ENCODE measurements around the gene CDPF1. TPM values are rescaled to one million over a fixed set of nuclear protein-coding genes. Genes with fewer than 3 reads are reported as not detected.

CDPF1 gene
- total RNA-seq, 4 donors from 2014 or later = 3.0 to 12.4 (median 5.2) TPM

DNA sequence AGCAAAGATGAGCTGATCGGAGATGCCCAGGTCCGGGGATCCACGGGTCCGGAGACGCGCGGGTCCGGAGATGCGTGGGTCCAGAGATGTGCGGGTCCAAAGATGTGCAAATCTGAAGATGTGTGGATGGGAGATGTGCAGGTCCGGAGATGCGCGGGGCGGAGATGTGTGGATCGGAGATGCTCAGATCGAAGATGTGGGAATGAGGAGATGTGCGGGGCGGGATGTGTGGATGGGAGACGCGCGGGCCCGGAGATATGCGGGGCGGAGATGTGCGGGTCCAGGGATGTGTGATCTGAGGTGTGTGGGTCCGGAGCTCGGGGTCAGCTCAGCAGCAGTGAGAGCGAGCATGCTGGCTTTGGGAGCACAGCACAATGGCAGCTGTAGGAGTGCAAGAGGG lies 35.5 kb downstream of the CDPF1 start:
- intact Hi-C loops (cut with DNase I) = no loop called here

DNA sequence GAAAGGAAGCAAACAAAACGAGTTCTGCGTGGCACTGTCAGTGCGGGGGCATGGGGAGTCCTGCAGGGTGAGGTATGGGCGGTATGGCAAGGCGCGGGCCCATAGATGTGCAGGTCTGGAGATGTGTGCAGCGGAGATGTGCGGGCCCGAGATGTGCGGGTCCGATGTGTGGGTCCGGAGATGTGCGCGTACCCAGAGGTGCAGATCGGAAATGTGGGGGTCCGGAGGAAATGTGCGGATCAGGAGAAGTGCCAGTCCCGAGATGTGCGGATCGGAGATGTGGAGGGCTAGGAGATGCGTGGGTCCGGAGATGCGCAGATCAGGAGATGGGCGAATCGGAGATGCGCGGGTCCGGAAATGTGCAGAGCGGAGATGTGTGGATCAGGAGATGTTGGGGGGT lies 35.9 kb downstream of the CDPF1 start:
- Histone ChIP-seq H3K4me3 (no peak overlapping the region), H3K36me3 (peaks cover 4 to 95% (median 26%) of the 10 kb centered on the region in 3 donors), H3K27ac (no peak overlapping the region), H3K27me3 (no peaks in the 10 kb centered on the region), H3K4me1 (no peaks in the 10 kb centered on the region), H3K9me3 (peaks cover 0 to 9% (median 7%) of the 10 kb centered on the region in 3 donors)
- WGBS, 2 donors = 96 to 97% methylated on average over 29 of the region's 29 CpGs
- TF ChIP-seq POLR2A (IDR thresholded peaks at IDR 0.05) = no peak
- TF ChIP-seq, protein P1, sequence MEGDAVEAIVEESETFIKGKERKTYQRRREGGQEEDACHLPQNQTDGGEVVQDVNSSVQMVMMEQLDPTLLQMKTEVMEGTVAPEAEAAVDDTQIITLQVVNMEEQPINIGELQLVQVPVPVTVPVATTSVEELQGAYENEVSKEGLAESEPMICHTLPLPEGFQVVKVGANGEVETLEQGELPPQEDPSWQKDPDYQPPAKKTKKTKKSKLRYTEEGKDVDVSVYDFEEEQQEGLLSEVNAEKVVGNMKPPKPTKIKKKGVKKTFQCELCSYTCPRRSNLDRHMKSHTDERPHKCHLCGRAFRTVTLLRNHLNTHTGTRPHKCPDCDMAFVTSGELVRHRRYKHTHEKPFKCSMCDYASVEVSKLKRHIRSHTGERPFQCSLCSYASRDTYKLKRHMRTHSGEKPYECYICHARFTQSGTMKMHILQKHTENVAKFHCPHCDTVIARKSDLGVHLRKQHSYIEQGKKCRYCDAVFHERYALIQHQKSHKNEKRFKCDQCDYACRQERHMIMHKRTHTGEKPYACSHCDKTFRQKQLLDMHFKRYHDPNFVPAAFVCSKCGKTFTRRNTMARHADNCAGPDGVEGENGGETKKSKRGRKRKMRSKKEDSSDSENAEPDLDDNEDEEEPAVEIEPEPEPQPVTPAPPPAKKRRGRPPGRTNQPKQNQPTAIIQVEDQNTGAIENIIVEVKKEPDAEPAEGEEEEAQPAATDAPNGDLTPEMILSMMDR (IDR thresholded peaks at IDR 0.05) = no peak
- intact Hi-C loops (cut with DNase I) = no loop called here
- no peak for DNase-seq

More for the DNA sequence above, 35.5 kb downstream of the CDPF1 start:
- TF ChIP-seq POLR2A (IDR thresholded peaks at IDR 0.05) = no peak
- TF ChIP-seq, protein P1 (IDR thresholded peaks at IDR 0.05) = no peak
- no peak overlapping the region for H3K4me3 ChIP-seq
- 95 to 96% methylated on average over 28 of the region's 28 CpGs for WGBS, 2 donors
- peaks cover 0 to 4% (median 3%) of the 10 kb centered on the region in 3 donors for H3K9me3 ChIP-seq
- H3K36me3 ChIP-seq = peaks cover 4 to 95% (median 29%) of the 10 kb centered on the region in 3 donors
- no peak overlapping the region for H3K27ac ChIP-seq
- no peaks in the 10 kb centered on the region for H3K4me1 ChIP-seq
- H3K27me3 ChIP-seq = no peaks in the 10 kb centered on the region
- no peak for DNase-seq

DNA sequence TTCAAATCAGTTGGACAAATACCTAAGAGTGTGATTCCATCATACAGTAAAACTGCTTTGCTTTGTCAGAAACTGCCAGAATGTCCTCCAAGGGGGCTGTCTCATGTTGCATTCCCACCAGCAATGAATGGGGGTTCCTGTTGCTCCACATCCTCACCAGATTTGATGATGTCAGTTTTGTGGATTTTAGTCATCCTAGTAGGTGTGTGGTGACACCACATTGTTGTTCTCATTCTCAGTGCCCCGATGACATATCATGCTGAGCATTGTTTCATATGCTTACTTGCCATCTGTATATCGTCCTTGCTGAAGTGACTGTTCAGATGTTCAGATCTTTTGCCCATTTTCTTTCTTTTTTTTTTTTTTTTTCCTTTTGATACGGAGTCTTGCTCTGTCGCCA lies 37.0 kb downstream of the CDPF1 start:
- Histone ChIP-seq H3K9me3 (peaks cover 0 to 20% (median 13%) of the 10 kb centered on the region in 3 donors), H3K27me3 (no peaks in the 10 kb centered on the region), H3K4me1 (no peaks in the 10 kb centered on the region), H3K36me3 (peaks cover 4 to 95% (median 18%) of the 10 kb centered on the region in 3 donors), H3K4me3 (no peak overlapping the region), H3K27ac (no peak overlapping the region)
- 85 to 89% methylated on average over 2 to 4 of the region's 4 CpGs for whole genome bisulfite sequencing, 2 donors
- no peak for TF ChIP-seq POLR2A (IDR thresholded peaks at IDR 0.05)
- TF ChIP-seq, protein P1 (IDR thresholded peaks at IDR 0.05) = no peak
- intact Hi-C loops (cut with DNase I) = no loop called here
- DNase-seq = no peak

DNA sequence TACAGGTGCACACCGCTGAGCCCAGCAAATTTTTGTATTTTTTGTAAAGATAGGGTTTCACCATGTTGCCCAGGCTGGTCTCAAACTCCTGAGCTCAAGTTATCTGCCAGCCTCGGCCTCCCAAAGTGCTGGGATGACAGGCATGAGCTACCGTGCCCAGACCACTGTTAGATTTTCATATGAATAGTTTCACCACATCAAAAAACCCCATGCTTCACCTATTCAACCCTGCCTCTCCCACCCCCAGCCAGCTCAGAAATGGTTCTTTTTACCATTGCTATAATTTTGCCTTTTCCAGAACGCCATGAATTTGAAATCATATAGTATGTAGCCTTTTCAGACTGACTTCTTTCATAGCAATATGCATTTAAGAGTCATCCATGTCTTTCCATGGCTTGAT lies 37.9 kb downstream of the CDPF1 start:
- no peaks in the 10 kb centered on the region for H3K27me3 ChIP-seq
- H3K27ac ChIP-seq = no peak overlapping the region
- WGBS, 2 donors = 83 to 90% methylated on average over 4 of the region's 4 CpGs
- H3K4me1 ChIP-seq = no peaks in the 10 kb centered on the region
- DNase-seq = no peak
- intact Hi-C loops (cut with DNase I) = no loop called here
- H3K36me3 ChIP-seq = peaks cover 4 to 97% (median 15%) of the 10 kb centered on the region in 3 donors
- H3K9me3 ChIP-seq = peaks cover 0 to 23% (median 13%) of the 10 kb centered on the region in 3 donors
- no peak overlapping the region for H3K4me3 ChIP-seq
- TF ChIP-seq POLR2A (IDR thresholded peaks at IDR 0.05) = no peak
- TF ChIP-seq, protein P1 (IDR thresholded peaks at IDR 0.05) = no peak

DNA sequence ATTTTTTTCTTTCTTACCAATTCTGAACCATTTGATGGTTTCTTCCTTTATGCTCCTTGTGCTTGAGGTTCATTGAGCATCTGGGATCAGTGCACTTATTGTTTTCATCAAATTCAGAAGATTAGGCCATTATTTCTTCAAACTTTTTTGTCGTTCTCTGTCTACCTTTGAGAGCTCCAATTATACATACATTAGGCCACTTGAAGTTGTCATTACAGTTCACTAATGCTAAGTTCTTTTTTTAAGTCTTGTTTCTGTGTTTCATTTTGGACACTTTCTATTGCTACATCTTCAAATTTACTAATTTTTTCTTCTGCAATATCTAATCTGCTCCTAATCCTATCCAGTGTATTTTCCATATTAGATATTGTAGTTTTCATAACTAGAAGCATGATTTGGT lies 40.8 kb downstream of the CDPF1 start:
- H3K27ac ChIP-seq = no peak overlapping the region
- 93 to 95% methylated on average over 1 of the region's 1 CpG for WGBS, 2 donors
- no peaks in the 10 kb centered on the region for H3K4me1 ChIP-seq
- no peak for DNase-seq
- H3K27me3 ChIP-seq = no peaks in the 10 kb centered on the region
- H3K9me3 ChIP-seq = peaks cover 0 to 23% (median 13%) of the 10 kb centered on the region in 3 donors
- intact Hi-C loops (cut with DNase I) = no loop called here
- TF ChIP-seq, protein P1 (IDR thresholded peaks at IDR 0.05) = no peak
- no peak for TF ChIP-seq POLR2A (IDR thresholded peaks at IDR 0.05)
- no peak overlapping the region for H3K4me3 ChIP-seq
- H3K36me3 ChIP-seq = peaks cover 0 to 94% (median 0%) of the 10 kb centered on the region in 3 donors

All from esophagus squamous epithelium (tissue), 5 donors.